ENCODE measurements around the gene TSPAN5.

The TSPAN5 gene

GRCh38 chr4:98434816-98435215, 223.6 kb downstream of the TSPAN5 start:
- no peak for DNase-seq

DNA sequence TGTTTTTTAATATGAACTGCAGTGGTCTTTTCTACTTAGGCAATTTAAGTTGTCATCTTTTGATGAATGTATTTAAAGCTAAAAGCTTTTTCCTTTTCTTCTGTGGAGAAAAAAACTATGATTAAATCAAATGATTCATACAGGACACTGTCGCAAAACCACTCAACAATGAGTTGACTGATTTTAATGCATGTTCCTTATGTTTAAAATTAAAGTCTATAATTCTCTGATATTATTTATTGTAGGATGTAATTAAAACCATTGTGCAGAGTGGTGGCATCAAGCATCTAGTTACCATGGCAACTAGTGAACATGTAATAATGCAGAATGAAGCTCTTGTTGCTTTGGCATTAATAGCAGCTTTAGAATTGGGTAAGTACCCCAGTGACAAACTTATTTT, 224.7 kb downstream of the TSPAN5 start:
- no peak for DNase-seq

DNA sequence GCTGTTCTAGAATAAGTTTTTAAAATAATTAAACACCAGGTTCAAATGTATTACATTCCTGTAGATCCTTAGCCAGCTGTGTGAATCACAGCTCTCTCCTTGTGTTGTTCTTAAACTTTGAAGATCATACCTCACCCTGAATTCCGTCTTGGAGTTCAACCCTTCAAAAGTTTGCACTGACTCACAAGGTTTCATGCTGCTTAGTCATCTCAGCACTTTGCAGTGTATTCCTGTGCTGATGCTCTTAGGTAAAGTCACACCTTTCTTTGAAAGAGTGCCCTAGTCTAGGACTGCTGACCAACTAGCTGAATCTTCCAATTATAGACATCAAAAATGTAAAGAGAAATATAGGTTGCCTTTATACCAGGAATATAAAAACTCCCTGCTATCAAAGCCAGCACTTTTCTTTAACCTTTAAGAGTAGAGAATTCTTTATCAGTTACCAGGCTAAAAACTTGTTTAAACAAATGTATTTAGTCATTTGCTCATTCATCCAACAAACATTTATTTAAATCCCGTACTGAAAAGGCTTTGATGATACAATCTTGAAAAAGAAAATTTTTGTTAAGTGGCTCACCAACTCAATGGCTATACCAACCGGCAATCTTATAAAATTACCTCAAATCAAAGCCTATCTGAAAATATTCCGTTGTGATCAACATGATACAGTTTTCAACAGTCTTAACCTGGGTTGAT, 227.6 kb downstream of the TSPAN5 start:
- no peak for DNase-seq

DNA sequence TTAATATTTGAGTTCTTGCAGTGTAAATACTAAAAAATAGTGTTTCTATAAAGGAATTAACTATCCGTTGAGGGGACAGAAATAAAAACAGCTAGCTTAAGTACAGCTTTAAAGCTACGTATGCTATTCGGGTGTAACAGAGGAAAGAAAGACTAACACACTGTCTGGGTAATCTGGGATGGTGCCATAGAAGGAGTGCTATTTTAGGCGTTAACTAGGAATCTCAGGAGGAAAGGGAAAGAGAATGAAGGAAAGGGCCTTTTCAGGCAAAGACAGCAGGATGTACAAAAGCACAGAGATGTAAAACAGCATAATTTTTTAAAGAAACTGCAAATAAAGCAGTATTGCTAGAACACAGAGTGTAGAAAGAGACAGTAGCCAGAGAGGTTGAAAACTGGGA, 235.4 kb downstream of the TSPAN5 start:
- no peak for DNase-seq

DNA sequence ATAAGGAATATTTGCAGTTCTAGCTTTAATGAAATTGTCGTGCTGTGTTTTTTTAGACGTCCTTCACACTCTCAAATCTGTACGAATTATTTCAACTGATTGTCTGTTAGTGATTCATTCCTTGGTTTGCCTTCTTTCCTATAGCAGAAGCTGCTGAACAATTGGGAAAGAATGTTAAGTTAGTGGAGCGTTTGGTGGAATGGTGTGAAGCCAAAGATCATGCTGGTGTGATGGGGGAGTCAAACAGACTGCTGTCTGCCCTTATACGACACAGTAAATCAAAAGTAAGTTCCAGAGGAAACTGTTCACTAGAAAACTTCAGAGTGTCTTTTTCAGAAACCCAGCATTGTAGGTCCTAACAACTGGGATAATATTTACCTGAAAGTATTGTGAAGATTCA, 237.3 kb downstream of the TSPAN5 start:
- no peak for DNase-seq
